ENCODE data around the gene ADCY7. TPM values are rescaled to one million over a fixed set of nuclear protein-coding genes. Genes with fewer than 3 reads are reported as not detected.

The ADCY7 gene
- total RNA-seq, 5 donors from 2014 or later (not counting 1 experiment from before 2014, with no cell fraction given) = 201 to 314 (median 278) TPM

DNA sequence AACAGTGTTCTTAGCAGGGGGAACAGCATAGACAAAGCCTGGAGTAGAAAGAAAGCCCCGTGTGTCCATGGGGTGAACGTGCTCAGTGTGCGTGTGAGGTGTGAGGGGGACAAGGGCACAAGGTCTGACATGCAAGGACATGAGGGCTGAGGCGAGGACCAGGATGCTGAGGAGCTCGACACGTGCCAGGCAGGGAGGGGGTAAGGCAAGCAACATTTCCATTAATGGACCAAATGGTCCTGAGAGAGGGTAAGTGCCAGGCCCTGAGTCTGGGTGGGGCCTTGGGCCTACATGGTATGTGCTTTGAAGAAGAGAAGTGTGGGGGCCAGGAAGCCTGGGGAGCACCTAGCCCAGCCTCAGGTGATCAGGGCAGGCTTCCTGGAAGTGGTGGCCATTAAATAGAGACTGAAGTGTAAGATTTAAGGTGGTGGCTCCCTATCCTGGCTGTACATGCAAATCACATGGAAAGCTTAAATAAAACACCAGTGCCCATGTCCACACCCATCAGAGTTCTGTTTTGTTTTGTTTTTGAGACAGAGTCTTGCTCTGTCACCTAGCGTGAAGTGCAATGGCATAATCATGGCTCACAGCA lies 29.3 kb downstream of the ADCY7 start:
- WGBS (ENCODE audit: insufficient coverage) = 97% methylated on average over 5 of the region's 7 CpGs
- DNase-seq (no peak), ATAC-seq (replicated peaks in 1 of 4) (no peak)
- Mint-ChIP-seq H3K9me3 (no peaks in the 10 kb centered on the region), H3K4me1 (peaks cover 0 to 7% (median 6%) of the 10 kb centered on the region in 3 donors), H3K27me3 (no peaks in the 10 kb centered on the region), H3K4me3 (no peak overlapping the region), H3K27ac (peak overlapping the region; percentile 44 to 85), H3K36me3 (peaks cover 32% of the 10 kb centered on the region)
- H3K27ac ChIP-seq (ENCODE audit: low read length) = no peak overlapping the region
- H3K27me3 ChIP-seq (replicated peaks in 1 of 2; ENCODE audit: control insufficient read depth in 2 of 2, extremely low read depth in 1 of 2, insufficient read depth in 2 of 2, low read length in 1 of 2) = no peaks in the 10 kb centered on the region
- H3K36me3 ChIP-seq (ENCODE audit: control insufficient read depth in 2 of 2, extremely low read depth in 1 of 2, insufficient read depth in 1 of 2, low read length in 1 of 2) = peaks cover 32 to 92% of the 10 kb centered on the region in 2 donors
- CTCF ChIA-PET = interaction anchor here in 1 of 2 donors (0.7 kb wide), 1 partner anchor 35 kb away, joined by 4 read pairs; no protein-coding TSS in a partner anchor
- H3K4me3 ChIP-seq (ENCODE audit: control insufficient read depth in 1 of 2, extremely low read depth in 1 of 2, low read length in 1 of 2) = no peak overlapping the region
- no peaks in the 10 kb centered on the region for H3K9me3 ChIP-seq
- peaks cover 0 to 26% of the 10 kb centered on the region in 2 experiments for H3K4me1 ChIP-seq (ENCODE audit: control insufficient read depth in 1 of 2, extremely low read depth in 1 of 2, insufficient read depth in 2 of 2, low read length in 2 of 2)
- POLR2A ChIA-PET = no interaction called here

- Mint-ChIP-seq H3K9me3 (no peaks in the 10 kb centered on the region), H3K4me3 (no peak overlapping the region), H3K27ac (peak overlapping the region in 1 of 2 donors; percentile 15), H3K4me1 (peaks cover 0 to 6% (median 6%) of the 10 kb centered on the region in 3 donors), H3K36me3 (peaks cover 30% of the 10 kb centered on the region), H3K27me3 (no peaks in the 10 kb centered on the region)
- POLR2A ChIA-PET = interaction anchor here in 1 of 2 donors (0.6 kb wide), 1 partner anchor 58 kb away, joined by 11 read pairs; no protein-coding TSS in a partner anchor
- Histone ChIP-seq H3K4me3 (ENCODE audit: control insufficient read depth in 1 of 2, extremely low read depth in 1 of 2, low read length in 1 of 2) (no peak overlapping the region), H3K9me3 (no peaks in the 10 kb centered on the region), H3K36me3 (ENCODE audit: control insufficient read depth in 2 of 2, extremely low read depth in 1 of 2, insufficient read depth in 1 of 2, low read length in 1 of 2) (peaks cover 32 to 93% of the 10 kb centered on the region in 2 donors), H3K4me1 (ENCODE audit: control insufficient read depth in 1 of 2, extremely low read depth in 1 of 2, insufficient read depth in 2 of 2, low read length in 2 of 2) (peaks cover 0 to 18% of the 10 kb centered on the region in 2 experiments), H3K27ac (ENCODE audit: low read length) (no peak overlapping the region), H3K27me3 (replicated peaks in 1 of 2; ENCODE audit: control insufficient read depth in 2 of 2, extremely low read depth in 1 of 2, insufficient read depth in 2 of 2, low read length in 1 of 2) (no peaks in the 10 kb centered on the region)
- 92% methylated on average over 2 of the region's 2 CpGs for WGBS (ENCODE audit: insufficient coverage)
- no peak for ATAC-seq (replicated peaks in 1 of 4)
- CTCF ChIA-PET = no interaction called here
- DNase-seq = no peak
Measured at GRCh38 chr16:50296807-50297206, 30.5 kb downstream of the ADCY7 start.

DNA sequence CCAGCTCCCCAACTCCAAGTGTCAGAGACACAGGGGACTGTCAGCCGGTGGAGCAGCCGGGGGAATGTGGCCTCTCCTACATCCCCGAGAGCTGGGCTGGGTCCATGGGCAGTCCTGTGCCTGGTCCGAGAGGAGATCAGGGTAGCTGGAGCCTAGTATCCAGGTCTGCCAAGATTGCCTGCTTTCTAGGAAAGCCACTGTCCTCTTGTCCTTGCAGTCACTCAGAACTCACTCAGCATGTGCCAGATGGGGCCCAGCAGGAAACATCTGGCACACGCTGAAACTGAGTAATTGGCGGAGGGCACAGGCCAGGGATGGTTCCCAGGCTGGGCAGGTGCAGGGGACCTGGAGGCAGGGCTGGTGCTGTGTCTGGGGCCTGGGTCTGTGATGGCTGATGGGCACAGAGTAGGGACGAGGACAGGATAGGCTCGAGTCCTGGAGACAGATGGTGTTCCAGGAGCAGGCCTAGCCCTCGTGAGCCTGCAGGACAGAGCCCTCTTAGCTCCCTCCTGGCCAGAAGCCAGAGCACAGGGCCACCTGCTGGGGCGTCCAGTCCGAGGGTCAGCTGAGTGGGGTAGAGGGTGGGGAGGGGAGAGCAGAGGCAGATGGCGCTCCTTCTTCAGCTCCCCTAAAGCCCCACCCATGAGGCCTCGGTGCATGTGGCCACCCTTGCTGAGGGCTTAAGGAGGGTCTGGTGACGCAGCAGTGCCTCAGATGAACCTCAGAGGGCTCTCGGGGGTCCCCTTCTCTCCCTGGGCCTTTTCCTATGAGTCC lies 31.1 kb downstream of the ADCY7 start:
- H3K9me3 Mint-ChIP-seq = no peaks in the 10 kb centered on the region
- peaks cover 32 to 92% of the 10 kb centered on the region in 2 donors for H3K36me3 ChIP-seq (ENCODE audit: control insufficient read depth in 2 of 2, extremely low read depth in 1 of 2, insufficient read depth in 1 of 2, low read length in 1 of 2)
- CTCF ChIA-PET = interaction anchor here in 1 of 2 donors (0.6 kb wide), 1 partner anchor 111 kb away, joined by 3 read pairs; no protein-coding TSS in a partner anchor
- DNase-seq (no peak), ATAC-seq (replicated peaks in 1 of 4) (no peak)
- POLR2A ChIA-PET = no interaction called here
- peaks cover 30% of the 10 kb centered on the region for H3K36me3 Mint-ChIP-seq
- peak overlapping the region; percentile 15 to 76 for H3K27ac Mint-ChIP-seq
- H3K27me3 ChIP-seq (replicated peaks in 1 of 2; ENCODE audit: control insufficient read depth in 2 of 2, extremely low read depth in 1 of 2, insufficient read depth in 2 of 2, low read length in 1 of 2) = no peaks in the 10 kb centered on the region
- no peaks in the 10 kb centered on the region for H3K9me3 ChIP-seq
- peaks cover 0 to 6% (median 6%) of the 10 kb centered on the region in 3 donors for H3K4me1 Mint-ChIP-seq
- H3K4me3 ChIP-seq (ENCODE audit: control insufficient read depth in 1 of 2, extremely low read depth in 1 of 2, low read length in 1 of 2) = no peak overlapping the region
- WGBS (ENCODE audit: insufficient coverage) = 90% methylated on average over 9 of the region's 15 CpGs
- peaks cover 0 to 13% of the 10 kb centered on the region in 2 experiments for H3K4me1 ChIP-seq (ENCODE audit: control insufficient read depth in 1 of 2, extremely low read depth in 1 of 2, insufficient read depth in 2 of 2, low read length in 2 of 2)
- H3K27ac ChIP-seq (ENCODE audit: low read length) = no peak overlapping the region
- no peak overlapping the region for H3K4me3 Mint-ChIP-seq
- no peaks in the 10 kb centered on the region for H3K27me3 Mint-ChIP-seq

GRCh38 chr16:50298075-50298460 lies 31.7 kb downstream of the ADCY7 start:
- Mint-ChIP-seq H3K27ac (peak overlapping the region in 1 of 2 donors; percentile 76), H3K9me3 (no peaks in the 10 kb centered on the region), H3K4me3 (no peak overlapping the region), H3K27me3 (no peaks in the 10 kb centered on the region), H3K36me3 (peaks cover 28% of the 10 kb centered on the region), H3K4me1 (peaks cover 0 to 6% (median 6%) of the 10 kb centered on the region in 3 donors)
- no peak for ATAC-seq (replicated peaks in 1 of 4)
- Histone ChIP-seq H3K27ac (ENCODE audit: low read length) (no peak overlapping the region), H3K4me1 (ENCODE audit: control insufficient read depth in 1 of 2, extremely low read depth in 1 of 2, insufficient read depth in 2 of 2, low read length in 2 of 2) (peaks cover 0 to 7% of the 10 kb centered on the region in 2 experiments), H3K36me3 (ENCODE audit: control insufficient read depth in 2 of 2, extremely low read depth in 1 of 2, insufficient read depth in 1 of 2, low read length in 1 of 2) (peaks cover 32 to 92% of the 10 kb centered on the region in 2 donors), H3K4me3 (ENCODE audit: control insufficient read depth in 1 of 2, extremely low read depth in 1 of 2, low read length in 1 of 2) (no peak overlapping the region), H3K9me3 (no peaks in the 10 kb centered on the region), H3K27me3 (replicated peaks in 1 of 2; ENCODE audit: control insufficient read depth in 2 of 2, extremely low read depth in 1 of 2, insufficient read depth in 2 of 2, low read length in 1 of 2) (no peaks in the 10 kb centered on the region)
- ChIA-PET CTCF (no interaction called here), POLR2A (no interaction called here)
- 94% methylated on average over 7 of the region's 7 CpGs for WGBS (ENCODE audit: insufficient coverage)
- DNase-seq = no peak

- H3K4me3 ChIP-seq (ENCODE audit: control insufficient read depth in 1 of 2, extremely low read depth in 1 of 2, low read length in 1 of 2) = no peak overlapping the region
- ChIA-PET CTCF (no interaction called here), POLR2A (no interaction called here)
- DNase-seq = no peak
- H3K27me3 ChIP-seq (replicated peaks in 1 of 2; ENCODE audit: control insufficient read depth in 2 of 2, extremely low read depth in 1 of 2, insufficient read depth in 2 of 2, low read length in 1 of 2) = no peaks in the 10 kb centered on the region
- H3K4me1 ChIP-seq (ENCODE audit: control insufficient read depth in 1 of 2, extremely low read depth in 1 of 2, insufficient read depth in 2 of 2, low read length in 2 of 2) = peaks cover 0 to 5% of the 10 kb centered on the region in 2 experiments
- no peak for ATAC-seq (replicated peaks in 1 of 4)
- Mint-ChIP-seq H3K4me1 (peaks cover 0 to 6% (median 4%) of the 10 kb centered on the region in 3 donors), H3K27me3 (no peaks in the 10 kb centered on the region), H3K27ac (peak overlapping the region in 1 of 2 donors; percentile 76), H3K4me3 (no peak overlapping the region), H3K36me3 (peaks cover 25% of the 10 kb centered on the region), H3K9me3 (no peaks in the 10 kb centered on the region)
- no peak overlapping the region for H3K27ac ChIP-seq (ENCODE audit: low read length)
- peaks cover 32 to 91% of the 10 kb centered on the region in 2 donors for H3K36me3 ChIP-seq (ENCODE audit: control insufficient read depth in 2 of 2, extremely low read depth in 1 of 2, insufficient read depth in 1 of 2, low read length in 1 of 2)
- WGBS (ENCODE audit: insufficient coverage) = 96% methylated on average over 25 of the region's 29 CpGs
- H3K9me3 ChIP-seq = no peaks in the 10 kb centered on the region
Measured at GRCh38 chr16:50298591-50299507, 32.5 kb downstream of the ADCY7 start.

DNA sequence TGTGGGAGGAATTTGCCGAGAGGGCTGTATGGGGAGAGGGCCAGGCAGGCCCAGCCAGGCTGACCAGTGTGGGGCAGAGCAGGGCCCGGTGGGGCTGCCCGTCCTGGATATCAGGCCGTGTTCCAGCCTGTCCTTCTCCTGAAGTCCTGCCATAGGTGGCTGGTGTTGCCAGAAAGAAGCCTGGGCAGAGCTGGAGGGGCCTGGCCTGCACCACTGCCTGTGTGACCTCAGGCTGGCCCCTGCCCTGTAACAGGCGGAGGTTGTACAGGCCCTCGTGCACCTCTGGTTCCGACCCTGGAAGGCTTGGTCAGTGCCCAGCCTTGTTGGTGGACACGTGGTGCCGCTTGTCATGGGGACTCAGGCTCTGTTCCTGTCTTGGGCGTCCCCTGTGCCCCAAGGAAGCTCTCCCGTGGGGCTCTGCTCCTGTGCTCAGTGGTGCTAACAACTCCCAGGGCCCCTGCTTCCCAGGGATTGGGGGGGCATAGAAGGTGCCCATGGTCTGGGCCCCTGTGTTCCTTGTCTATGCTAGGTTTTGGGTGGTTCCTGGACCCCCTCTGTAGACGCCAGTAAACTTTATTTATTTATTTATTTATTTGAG lies 33.3 kb downstream of the ADCY7 start:
- Mint-ChIP-seq H3K4me1 (peaks cover 0 to 3% (median 2%) of the 10 kb centered on the region in 3 donors), H3K4me3 (no peak overlapping the region), H3K27ac (no peak overlapping the region), H3K9me3 (no peaks in the 10 kb centered on the region), H3K27me3 (no peaks in the 10 kb centered on the region), H3K36me3 (peaks cover 21% of the 10 kb centered on the region)
- no peak for DNase-seq
- no peaks in the 10 kb centered on the region for H3K9me3 ChIP-seq
- ChIA-PET POLR2A (no interaction called here), CTCF (no interaction called here)
- ATAC-seq (replicated peaks in 1 of 4) = no peak
- WGBS (ENCODE audit: insufficient coverage) = 97% methylated on average over 7 of the region's 12 CpGs
- H3K4me1 ChIP-seq (ENCODE audit: control insufficient read depth in 1 of 2, extremely low read depth in 1 of 2, insufficient read depth in 2 of 2, low read length in 2 of 2) = peaks cover 0 to 5% of the 10 kb centered on the region in 2 experiments
- H3K4me3 ChIP-seq (ENCODE audit: control insufficient read depth in 1 of 2, extremely low read depth in 1 of 2, low read length in 1 of 2) = no peak overlapping the region
- no peaks in the 10 kb centered on the region for H3K27me3 ChIP-seq (replicated peaks in 1 of 2; ENCODE audit: control insufficient read depth in 2 of 2, extremely low read depth in 1 of 2, insufficient read depth in 2 of 2, low read length in 1 of 2)
- H3K27ac ChIP-seq (ENCODE audit: low read length) = no peak overlapping the region
- H3K36me3 ChIP-seq (ENCODE audit: control insufficient read depth in 2 of 2, extremely low read depth in 1 of 2, insufficient read depth in 1 of 2, low read length in 1 of 2) = peaks cover 36 to 92% of the 10 kb centered on the region in 2 donors

All from T-cell (primary cell).